LNCAP (cell line): ENCODE measurements around the gene PDK3.

Experiments
- TF ChIP-seq, protein P1 (sequence below): fragments of 450-650 bp; IDR thresholded peaks from 2 replicates; pipeline ENCODE4 v1.5.1; 2017; ENCODE audit warnings: mild to moderate bottlenecking

PDK3 gene

GRCh38 chrX:24553011-24553410 is 87.9 kb downstream of the PDK3 start:
- TF ChIP-seq, protein P1, sequence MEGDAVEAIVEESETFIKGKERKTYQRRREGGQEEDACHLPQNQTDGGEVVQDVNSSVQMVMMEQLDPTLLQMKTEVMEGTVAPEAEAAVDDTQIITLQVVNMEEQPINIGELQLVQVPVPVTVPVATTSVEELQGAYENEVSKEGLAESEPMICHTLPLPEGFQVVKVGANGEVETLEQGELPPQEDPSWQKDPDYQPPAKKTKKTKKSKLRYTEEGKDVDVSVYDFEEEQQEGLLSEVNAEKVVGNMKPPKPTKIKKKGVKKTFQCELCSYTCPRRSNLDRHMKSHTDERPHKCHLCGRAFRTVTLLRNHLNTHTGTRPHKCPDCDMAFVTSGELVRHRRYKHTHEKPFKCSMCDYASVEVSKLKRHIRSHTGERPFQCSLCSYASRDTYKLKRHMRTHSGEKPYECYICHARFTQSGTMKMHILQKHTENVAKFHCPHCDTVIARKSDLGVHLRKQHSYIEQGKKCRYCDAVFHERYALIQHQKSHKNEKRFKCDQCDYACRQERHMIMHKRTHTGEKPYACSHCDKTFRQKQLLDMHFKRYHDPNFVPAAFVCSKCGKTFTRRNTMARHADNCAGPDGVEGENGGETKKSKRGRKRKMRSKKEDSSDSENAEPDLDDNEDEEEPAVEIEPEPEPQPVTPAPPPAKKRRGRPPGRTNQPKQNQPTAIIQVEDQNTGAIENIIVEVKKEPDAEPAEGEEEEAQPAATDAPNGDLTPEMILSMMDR: no peak

- TF ChIP-seq, protein P1: peak; percentile 7; the same call in 1 of the 2 replicates
Measured at GRCh38 chrX:24561121-24561520, 96.0 kb downstream of the PDK3 start.

DNA sequence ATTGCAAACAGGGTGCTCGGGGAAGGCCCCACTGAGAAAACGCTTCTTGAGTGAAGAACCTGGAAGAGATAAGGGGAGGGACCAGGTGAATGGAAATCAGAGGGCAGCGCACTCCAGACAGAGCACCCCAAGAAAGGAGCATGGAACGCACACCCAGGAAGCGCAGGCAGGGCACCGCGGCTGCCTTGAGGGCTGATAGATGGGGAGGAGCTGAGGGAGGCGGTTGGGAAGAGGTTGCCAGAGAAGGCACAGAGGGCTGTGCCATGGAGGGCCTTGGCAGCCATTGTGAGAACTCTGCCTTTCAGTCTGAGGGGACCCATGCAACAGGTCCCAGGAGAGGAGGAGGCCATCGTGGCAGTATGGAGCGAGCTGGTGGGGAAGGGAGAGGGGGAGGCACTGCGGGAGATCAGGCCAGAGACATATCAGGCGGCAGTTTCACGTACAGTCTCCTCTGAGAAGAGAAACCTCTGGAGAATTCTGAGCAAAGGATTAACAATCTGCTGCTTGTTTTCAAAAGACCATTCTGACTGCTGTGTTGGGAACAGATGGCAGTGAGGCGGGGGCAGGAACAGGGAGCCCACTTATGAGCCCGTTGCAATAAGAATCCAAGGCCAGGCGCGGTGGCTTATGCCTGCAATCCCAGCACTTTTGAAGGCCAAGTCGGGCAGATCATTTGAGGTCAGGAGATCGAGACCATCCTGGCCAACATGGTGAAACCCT is 98.4 kb downstream of the PDK3 start:
- TF ChIP-seq, protein P1: no peak

- TF ChIP-seq, protein P1: no peak
Measured at GRCh38 chrX:24566240-24566639, 101.2 kb downstream of the PDK3 start.

DNA sequence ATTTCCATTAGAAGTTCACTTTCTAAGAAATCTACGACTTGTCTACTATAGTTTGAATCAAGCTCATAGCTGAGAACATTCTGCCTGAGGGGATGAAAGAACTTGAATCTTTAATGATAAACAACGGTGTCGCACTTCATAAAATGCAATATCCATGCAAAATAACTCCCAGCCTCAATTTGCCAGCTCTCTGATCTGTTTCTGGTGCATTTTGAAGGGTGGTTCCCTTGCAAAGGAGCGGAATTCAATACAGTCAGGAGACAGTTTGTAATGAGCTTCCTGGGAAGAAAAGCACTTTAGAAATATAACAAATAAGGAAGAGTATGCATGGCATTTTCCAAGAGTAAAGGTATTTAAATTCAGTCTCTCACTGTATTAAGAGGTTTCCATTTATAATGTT is 102.1 kb downstream of the PDK3 start:
- TF ChIP-seq, protein P1: no peak

GRCh38 chrX:24574743-24575142 is 109.7 kb downstream of the PDK3 start:
- TF ChIP-seq, protein P1: no peak

DNA sequence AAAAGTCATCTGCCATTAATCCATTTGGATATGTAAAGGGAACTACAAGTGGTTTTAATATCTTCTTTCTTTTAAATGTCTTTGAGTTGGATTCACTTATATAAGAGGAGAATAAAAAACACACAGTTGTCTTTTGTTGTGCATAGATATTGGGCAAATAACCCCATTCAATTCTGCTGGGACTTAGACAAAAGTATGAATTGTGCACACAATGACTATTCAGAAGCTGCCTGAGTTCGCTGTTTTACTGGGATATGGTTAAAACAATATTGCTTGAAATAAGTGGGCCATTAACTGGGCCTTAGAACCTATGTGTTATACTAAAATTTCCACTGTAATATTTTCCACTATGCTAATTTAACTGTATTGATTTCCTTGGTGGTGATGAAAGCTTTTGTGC is 110.4 kb downstream of the PDK3 start:
- TF ChIP-seq, protein P1: no peak

DNA sequence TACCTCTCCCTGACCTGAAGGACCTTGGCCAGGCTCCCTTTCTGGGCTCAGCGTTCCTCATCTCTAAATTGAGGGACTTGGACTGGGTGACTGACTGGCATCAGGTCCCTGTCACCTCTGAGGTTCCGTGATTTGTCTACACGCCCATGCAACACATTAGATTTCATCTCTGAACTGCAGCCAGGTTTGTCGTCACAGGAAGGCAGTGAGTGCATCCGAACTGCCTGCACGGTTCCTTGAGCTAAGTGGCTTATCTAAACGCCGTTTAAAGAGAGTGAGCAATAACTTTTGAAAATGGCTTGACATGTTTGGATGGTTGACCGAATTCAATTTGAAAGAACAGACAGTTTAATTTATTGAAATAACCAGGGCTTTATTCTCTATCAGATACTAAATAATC is 112.0 kb downstream of the PDK3 start:
- TF ChIP-seq, protein P1: no peak
